GM19372 (cell line): ENCODE results near the gene TSFM.
"Not testable (repeated sequence)": the region's sequence is repeated elsewhere in the genome, so short reads cannot be mapped to it uniquely, and the experiment has no call there.

Experiments
- ATAC-seq: cut with Tn5 transposase; IDR thresholded peaks from one replicate; pipeline ENCODE4 v1.9.1; 2021; ENCODE audit warnings: mild to moderate bottlenecking, low read depth, moderate library complexity; ENCODE audit not compliant: unreplicated experiment

TSFM gene

GRCh38 chr12:57813111-57813970 lies 30.8 kb downstream of the TSFM start:
- ATAC-seq: no peak

- no peak for ATAC-seq
Observed at GRCh38 chr12:57813971-57814772, 31.6 kb downstream of the TSFM start.

GRCh38 chr12:57815177-57816000 lies 32.8 kb downstream of the TSFM start:
- ATAC-seq: no peak

- ATAC-seq: no peak
Observed at GRCh38 chr12:57816001-57816854, 33.6 kb downstream of the TSFM start.

- no peak for ATAC-seq
Observed at GRCh38 chr12:57816855-57817151, 34.2 kb downstream of the TSFM start.

GRCh38 chr12:57817261-57817989 lies 34.8 kb downstream of the TSFM start:
- ATAC-seq: no peak

- ATAC-seq: not testable (repeated sequence)
Observed at GRCh38 chr12:57817990-57818331, 35.4 kb downstream of the TSFM start.

- ATAC-seq: not testable (repeated sequence)
Observed at GRCh38 chr12:57820119-57820518, 37.5 kb downstream of the TSFM start.

- ATAC-seq: not testable (repeated sequence)
Observed at GRCh38 chr12:57821015-57821414, 38.4 kb downstream of the TSFM start.

GRCh38 chr12:57821474-57822214 lies 39.1 kb downstream of the TSFM start:
- ATAC-seq: no peak

- no peak for ATAC-seq
Observed at GRCh38 chr12:57822392-57823130, 40.0 kb downstream of the TSFM start.

- ATAC-seq: no peak
Observed at GRCh38 chr12:57823131-57823907, 40.7 kb downstream of the TSFM start.

- no peak for ATAC-seq
Observed at GRCh38 chr12:57823908-57824640, 41.5 kb downstream of the TSFM start.

GRCh38 chr12:57825451-57825850 lies 42.9 kb downstream of the TSFM start:
- no peak for ATAC-seq

GRCh38 chr12:57826400-57826799 lies 43.8 kb downstream of the TSFM start:
- ATAC-seq: no peak

GRCh38 chr12:57826966-57827365 lies 44.4 kb downstream of the TSFM start:
- ATAC-seq: no peak
